Measurements from ENCODE around the gene SPRED3.

SPRED3 gene

GRCh38 chr19:38373907-38374331 is 14.6 kb upstream of the SPRED3 start:
- DNase-seq = no peak

GRCh38 chr19:38374332-38375097 is 14.0 kb upstream of the SPRED3 start, which contains the start of gene PSMD8:
Gene PSMD8, plus strand, starts transcription at chr19:38374571. Its CDS starts 31 bp downstream, at chr19:38374602.
- peak; percentile 98 for DNase-seq

GRCh38 chr19:38375098-38375493 is 13.4 kb upstream of the SPRED3 start:
- DNase-seq = no peak

GRCh38 chr19:38375748-38376147 is 12.7 kb upstream of the SPRED3 start:
- DNase-seq = peak; percentile 32

GRCh38 chr19:38376576-38376975 is 11.9 kb upstream of the SPRED3 start:
- DNase-seq = no peak

- no peak for DNase-seq
These were observed 11.4 kb upstream of the SPRED3 start for GRCh38 chr19:38377052-38377451.

- no peak for DNase-seq
These were observed 9.6 kb upstream of the SPRED3 start for GRCh38 chr19:38378866-38379265.

GRCh38 chr19:38381138-38381537 is 7.4 kb upstream of the SPRED3 start:
- no peak for DNase-seq

GRCh38 chr19:38383184-38383583 is 5.3 kb upstream of the SPRED3 start:
- no peak for DNase-seq

- no peak for DNase-seq
These were observed 4.8 kb upstream of the SPRED3 start for GRCh38 chr19:38383743-38384142.

- peak; percentile 28 for DNase-seq
These were observed 4.1 kb upstream of the SPRED3 start for GRCh38 chr19:38384209-38385027.

- DNase-seq = no peak
These were observed 3.3 kb upstream of the SPRED3 start for GRCh38 chr19:38385057-38385803.

GRCh38 chr19:38385804-38386257 is 2.7 kb upstream of the SPRED3 start:
- DNase-seq = no peak

- DNase-seq = no peak
These were observed 2.1 kb upstream of the SPRED3 start for GRCh38 chr19:38386300-38386970.

GRCh38 chr19:38386971-38387549 is 1.4 kb upstream of the SPRED3 start:
- DNase-seq = no peak

- DNase-seq = peak; percentile 94
These were observed 748 bp upstream of the SPRED3 start, which contains the start of gene GGN for GRCh38 chr19:38387550-38388348. Gene GGN, minus strand, starts transcription at chr19:38388034. Its CDS starts 773 bp downstream, at chr19:38387261.

GRCh38 chr19:38389101-38389925 is 816 bp downstream of the SPRED3 start:
- DNase-seq = peak; percentile 81

GRCh38 chr19:38389957-38390924 is 1.7 kb downstream of the SPRED3 start:
- no peak for DNase-seq
